SK-N-SH (cell line): ENCODE results near the gene KCNAB1. TPM values are rescaled to one million over a fixed set of nuclear protein-coding genes. Genes with fewer than 3 reads are reported as not detected.

Source experiments
- CTCF ChIA-PET: fragments of 300-600, 350-600 bp; formaldehyde crosslinking; extraction: SDS; loops from one replicate; lab custom pipeline; 2021; lab: Yijun Ruan, JAX
- POLR2A ChIA-PET: fragments of 350-600 bp; sonication (Branson Sonifier 250); formaldehyde crosslinking; extraction: SDS; loops from one replicate; lab custom pipeline; 2020; ENCODE audit warnings: antibody characterized with exemption, inconsistent platforms; lab: Yijun Ruan, JAX
- DNase-seq: peaks from one replicate; pipeline ENCODE4 v3.0.0; 2012
- H2AFZ ChIP-seq: fragments of 200-600 bp; sonication (generic); 2 replicates; pipeline ENCODE4 v1.8.1; 2016; ENCODE audit warnings: antibody characterized with exemption, mild to moderate bottlenecking, low read depth
- H3F3A ChIP-seq: fragments of 200-600 bp; sonication (generic); replicated peaks from 2 replicates; pipeline ENCODE3; 2016; ENCODE audit warnings: antibody characterized with exemption, mild to moderate bottlenecking; ENCODE audit not compliant: insufficient read depth
- H3K27ac ChIP-seq, 2 experiments: fragments of 200-500 bp in 1 of 2; fragments of 200-600 bp in 1 of 2; sonication (Bioruptor generic) in 1 of 2; sonication (generic), shearing (Covaris generic) in 1 of 2; 2 replicates each; pipeline versions ENCODE4 v1.5.1 to v1.6.1; 2014 to 2016; ENCODE audit warnings: low read depth in 2 of 2, inconsistent platforms in 1 of 2, low read length in 1 of 2, mild to moderate bottlenecking in 1 of 2, mixed read lengths in 1 of 2
- H3K27me3 ChIP-seq: fragments of 200-600 bp; sonication (generic), shearing (Covaris generic); 2 replicates; pipeline ENCODE4 v1.6.1; 2016; ENCODE audit warnings: mixed run types; ENCODE audit not compliant: insufficient read depth
- H3K36me3 ChIP-seq, 2 experiments: fragments of 200-500 bp in 1 of 2; fragments of 200-600 bp in 1 of 2; sonication (Bioruptor generic) in 1 of 2; sonication (generic) in 1 of 2; replicated peaks in 1 of 2; 2 replicates each; pipeline versions ENCODE3 to v1.5.1; 2014 to 2016; ENCODE audit warnings: low read length in 1 of 2, mild to moderate bottlenecking in 1 of 2; ENCODE audit not compliant: insufficient read depth in 2 of 2, control insufficient read depth in 1 of 2
- H3K4me1 ChIP-seq, 2 experiments: fragments of 200-500 bp in 1 of 2; fragments of 200-600 bp in 1 of 2; sonication (Bioruptor generic) in 1 of 2; sonication (generic), shearing (Covaris generic) in 1 of 2; 2 replicates each; pipeline versions ENCODE4 v1.5.1 to v1.6.1; 2014 to 2016; ENCODE audit warnings: low read depth in 1 of 2, low read length in 1 of 2, mixed run types in 1 of 2; ENCODE audit not compliant: insufficient read depth in 2 of 2, control insufficient read depth in 1 of 2
- H3K4me2 ChIP-seq: fragments of 200-600 bp; sonication (generic), shearing (Covaris generic); 2 replicates; pipeline ENCODE4 v1.6.1; 2017; ENCODE audit warnings: mixed run types
- H3K4me3 ChIP-seq, 2 experiments: fragments of 200-500 bp in 1 of 2; fragments of 200-600 bp in 1 of 2; sonication (Bioruptor generic) in 1 of 2; sonication (generic), shearing (Covaris generic) in 1 of 2; 2 replicates each; pipeline versions ENCODE4 v1.5.1 to v1.8.1; 2014 to 2016; ENCODE audit warnings: low read depth in 2 of 2, inconsistent platforms in 1 of 2, low read length in 1 of 2, mild to moderate bottlenecking in 1 of 2, mixed read lengths in 1 of 2, moderate library complexity in 1 of 2
- H3K79me2 ChIP-seq: fragments of 200-600 bp; sonication (generic); 2 replicates; pipeline ENCODE4 v1.8.1; 2017; ENCODE audit warnings: mild to moderate bottlenecking; ENCODE audit not compliant: insufficient read depth
- H3K9ac ChIP-seq: fragments of 200-600 bp; sonication (generic); 2 replicates; pipeline ENCODE4 v1.6.1; 2017; ENCODE audit warnings: mixed run types
- H3K9me2 ChIP-seq: fragments of 200-600 bp; sonication (generic); 2 replicates; pipeline ENCODE4 v1.6.1; 2017; ENCODE audit warnings: mixed run types
- H3K9me3 ChIP-seq: fragments of 200-600 bp; sonication (generic); 2 replicates; pipeline ENCODE4 v1.6.1; 2017; ENCODE audit warnings: mixed run types, mild to moderate bottlenecking, moderate library complexity
- H4K20me1 ChIP-seq: fragments of 200-600 bp; sonication (generic); 2 replicates; pipeline ENCODE4 v1.6.1; 2017; ENCODE audit warnings: mild to moderate bottlenecking, mixed run types; ENCODE audit not compliant: insufficient read depth
- FOSL2 ChIP-seq: IDR thresholded peaks from 2 replicates; pipeline ENCODE4 v1.4.0; 2012; ENCODE audit warnings: low read depth, mild to moderate bottlenecking, moderate library complexity, borderline replicate concordance
- MAX ChIP-seq: IDR thresholded peaks from 2 replicates; pipeline ENCODE4 v1.4.0; 2012; ENCODE audit warnings: low read depth
- MEF2A ChIP-seq: IDR thresholded peaks from 2 replicates; pipeline ENCODE4 v1.4.0; 2012; ENCODE audit warnings: low read depth, borderline replicate concordance
- POLR2AphosphoS5 ChIP-seq: IDR thresholded peaks from 2 replicates; pipeline ENCODE4 v1.6.1; 2012; ENCODE audit warnings: low read depth, low read length
- SIN3A ChIP-seq: IDR thresholded peaks from 2 replicates; pipeline ENCODE4 v1.6.1; 2012; ENCODE audit warnings: low read depth, mild to moderate bottlenecking, low read length, moderate library complexity, borderline replicate concordance
- SMC3 ChIP-seq: IDR thresholded peaks from 2 replicates; pipeline ENCODE4 v1.6.1; 2012; ENCODE audit warnings: low read depth, low read length, improper control_type of control experiment
- TEAD4 ChIP-seq: IDR thresholded peaks from 2 replicates; pipeline ENCODE4 v1.4.0; 2012; ENCODE audit warnings: mild to moderate bottlenecking, borderline replicate concordance; ENCODE audit not compliant: insufficient read depth
- ZBTB33 ChIP-seq: IDR thresholded peaks from 2 replicates; pipeline ENCODE4 v1.4.0; 2012; ENCODE audit warnings: low read depth, borderline replicate concordance
- WGBS: methylation state at CpG from one replicate; pipeline ENCODE4 v1.1.6; 2017; ENCODE audit warnings: low lambda C conversion rate; 5-methylcytosine and 5-hydroxymethylcytosine counted together
- polyA plus RNA-seq, 3 experiments: library from polyadenylated mRNA; depleted of rRNA; stranded (reverse); fragments of >200 nt; gene quantifications; 2 replicates each; pipeline ENCODE4 v1.2.3, GENCODE V29; 2012

The KCNAB1 gene
- polyA plus RNA-seq, 1 of the 3 experiments (the other 2 are of a cell fraction): 82.1 TPM

GRCh38 chr3:156535798-156536197 is 415.4 kb downstream of the KCNAB1 start:
- ChIA-PET POLR2A (no interaction called here), CTCF (interaction anchor here (0.7 to 3.7 kb wide), 7 partner anchors 8 to 384 kb away, joined by 3 to 25 read pairs (median 5); partner anchors contain the start of gene TIPARP)
- Histone ChIP-seq H3K9me3 (no peaks in the 10 kb centered on the region), H3K79me2 (peaks cover 16% of the 10 kb centered on the region), H3K9ac (peak overlapping the region; percentile 29; the same call in 1 of the 2 replicates), H2AFZ (no peak overlapping the region), H3F3A (peaks cover 78% of the 10 kb centered on the region), H3K4me3 (no peak overlapping the region), H3K27ac (peak overlapping the region; percentile 62 to 93; a peak in 3 of 4 replicates), H3K36me3 (peaks cover 54 to 63% of the 10 kb centered on the region in 2 experiments), H3K9me2 (no peaks in the 10 kb centered on the region), H3K4me2 (peak overlapping the region; percentile 52; the same call in 1 of the 2 replicates), H3K27me3 (no peaks in the 10 kb centered on the region), H4K20me1 (peaks cover 7% of the 10 kb centered on the region), H3K4me1 (peaks cover 0 to 19% of the 10 kb centered on the region in 2 experiments; a peak in 2 of 4 replicates)
- DNase-seq: no peak
- TF ChIP-seq SMC3 (no peak), POLR2AphosphoS5 (peak; percentile 0; the same call in 1 of the 2 replicates), MAX (no peak), SIN3A (no peak), MEF2A (no peak), FOSL2 (no peak)
- WGBS: 95% methylated on average over 2 of the region's 2 CpGs

GRCh38 chr3:156536524-156537316 is 416.3 kb downstream of the KCNAB1 start:
- Histone ChIP-seq H4K20me1 (peaks cover 7% of the 10 kb centered on the region), H3F3A (peaks cover 81% of the 10 kb centered on the region), H3K4me3 (no peak overlapping the region), H3K9me2 (no peaks in the 10 kb centered on the region), H3K79me2 (peaks cover 17% of the 10 kb centered on the region), H2AFZ (no peak overlapping the region), H3K27me3 (no peaks in the 10 kb centered on the region), H3K36me3 (peaks cover 62 to 64% of the 10 kb centered on the region in 2 experiments), H3K4me2 (no peak overlapping the region), H3K9ac (no peak overlapping the region), H3K9me3 (no peaks in the 10 kb centered on the region), H3K4me1 (peaks cover 0 to 19% of the 10 kb centered on the region in 2 experiments; a peak in 2 of 4 replicates), H3K27ac (peak overlapping the region in 1 of 2 experiments; percentile 93; a peak in 2 of 4 replicates)
- ChIA-PET CTCF (interaction anchor here (1.1 to 3.7 kb wide), 7 partner anchors 18 to 386 kb away, joined by 3 to 25 read pairs (median 5); partner anchors contain the start of genes SSR3 and TIPARP), POLR2A (no interaction called here)
- peak; percentile 7 for TF ChIP-seq POLR2AphosphoS5
- no peak for TF ChIP-seq TEAD4
- 94% methylated on average over 6 of the region's 6 CpGs for WGBS
- DNase-seq: no peak

GRCh38 chr3:156539051-156539450 is 418.7 kb downstream of the KCNAB1 start:
- ChIA-PET POLR2A (no interaction called here), CTCF (interaction anchor here (1.1 kb wide), 1 partner anchor 387 kb away, joined by 5 read pairs; no protein-coding TSS in a partner anchor)
- H3K27me3 ChIP-seq: no peaks in the 10 kb centered on the region
- no peaks in the 10 kb centered on the region for H3K9me2 ChIP-seq
- no peak overlapping the region for H3K4me2 ChIP-seq
- H3K9me3 ChIP-seq: no peaks in the 10 kb centered on the region
- peak overlapping the region in 1 of 2 experiments; percentile 93; a peak in 1 of 4 replicates for H3K27ac ChIP-seq
- no peak overlapping the region for H3K9ac ChIP-seq
- H3K36me3 ChIP-seq: peaks cover 74 to 75% of the 10 kb centered on the region in 2 experiments
- H3K4me3 ChIP-seq: no peak overlapping the region
- DNase-seq: no peak
- H3F3A ChIP-seq: peaks cover 88% of the 10 kb centered on the region
- H3K4me1 ChIP-seq: peaks cover 0 to 37% of the 10 kb centered on the region in 2 experiments; a peak in 3 of 4 replicates
- WGBS: 82% methylated on average over 2 of the region's 2 CpGs
- H3K79me2 ChIP-seq: peaks cover 37% of the 10 kb centered on the region
- TF ChIP-seq ZBTB33: no peak
- H4K20me1 ChIP-seq: peaks cover 7% of the 10 kb centered on the region
- H2AFZ ChIP-seq: no peak overlapping the region
